Activated CD8-positive, alpha-beta memory T cell treated with anti-CD3 and anti-CD28 coated beads for 36 hours (primary cell): Measurements from ENCODE around the gene SPIRE2. TPM values are rescaled to one million over a fixed set of nuclear protein-coding genes. Genes with fewer than 3 reads are reported as not detected.
"Not testable (repeated sequence)": the region's sequence is repeated elsewhere in the genome, so short reads cannot be mapped to it uniquely, and the experiment has no call there.

Experiments used
- CTCF ChIA-PET: fragments of 350-600 bp; sonication (Branson Sonifier 250); formaldehyde crosslinking; loops from one replicate; lab custom pipeline; 2021; ENCODE audit warnings: antibody characterized with exemption; lab: Charles Lee
- POLR2A ChIA-PET: fragments of 350-600 bp; sonication (Branson Sonifier 250); formaldehyde crosslinking; loops from one replicate; lab custom pipeline; 2021; ENCODE audit warnings: antibody characterized with exemption; lab: Charles Lee
- total RNA-seq, 2 experiments: library from RNA; stranded (reverse); gene quantifications; one replicate each; pipeline ENCODE4 v1.2.3, GENCODE V29; 2021

The SPIRE2 gene
- total RNA-seq, 2 experiments from 2014 or later, result 0.57 to 0.78 TPM

DNA sequence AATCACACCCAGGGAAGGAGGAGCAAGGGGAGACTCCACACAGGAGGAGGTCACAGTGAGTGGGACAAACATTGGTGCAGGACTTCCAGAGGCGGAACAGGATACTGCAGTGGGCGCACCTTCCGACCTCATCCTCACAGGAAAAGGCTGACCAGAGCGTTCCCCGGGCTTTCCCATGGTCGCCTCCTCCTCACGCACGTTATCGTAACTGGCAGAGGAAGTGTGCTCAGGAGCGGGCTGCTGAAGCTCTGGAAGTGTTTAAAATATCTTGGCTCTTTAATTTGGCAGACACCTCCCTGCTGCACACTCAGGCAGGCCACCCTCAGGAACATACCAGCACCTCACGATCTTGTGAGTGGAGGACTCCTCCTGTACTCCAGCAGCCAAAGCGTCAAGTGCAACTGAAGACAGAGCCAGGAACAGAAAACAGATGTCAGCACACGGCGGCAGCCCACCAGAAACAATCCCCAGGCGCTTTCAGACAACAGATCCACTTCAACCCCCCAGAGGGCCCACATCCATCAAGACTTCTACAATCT is 29.4 kb upstream of the SPIRE2 start:
- POLR2A ChIA-PET, result no interaction called here
- CTCF ChIA-PET, result no interaction called here

DNA sequence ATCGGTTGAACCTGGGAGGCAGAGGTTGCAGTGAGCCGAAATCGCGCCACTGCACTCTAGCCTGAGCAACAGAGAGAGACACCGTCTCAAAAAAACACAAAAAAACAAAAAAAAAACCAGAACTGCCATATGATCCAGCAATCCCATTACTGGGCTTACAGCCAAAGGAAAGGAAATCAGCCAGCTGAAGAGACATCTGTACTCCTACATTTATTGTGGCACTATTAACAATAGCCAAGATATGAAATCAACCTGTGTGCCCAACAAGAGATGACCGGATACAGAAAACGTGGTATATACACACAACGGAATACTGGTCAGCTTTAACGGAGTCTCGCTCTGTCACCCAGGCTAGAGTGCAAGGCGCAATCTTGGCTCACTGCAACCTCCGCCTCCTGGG is 26.5 kb upstream of the SPIRE2 start:
- POLR2A ChIA-PET, result interaction anchor here (1.0 kb wide), 1 partner anchor 11 kb away, joined by 4 read pairs; no protein-coding TSS in a partner anchor
- CTCF ChIA-PET, result interaction anchor here (1.6 kb wide), 1 partner anchor 59 kb away, joined by 4 read pairs; no protein-coding TSS in a partner anchor

DNA sequence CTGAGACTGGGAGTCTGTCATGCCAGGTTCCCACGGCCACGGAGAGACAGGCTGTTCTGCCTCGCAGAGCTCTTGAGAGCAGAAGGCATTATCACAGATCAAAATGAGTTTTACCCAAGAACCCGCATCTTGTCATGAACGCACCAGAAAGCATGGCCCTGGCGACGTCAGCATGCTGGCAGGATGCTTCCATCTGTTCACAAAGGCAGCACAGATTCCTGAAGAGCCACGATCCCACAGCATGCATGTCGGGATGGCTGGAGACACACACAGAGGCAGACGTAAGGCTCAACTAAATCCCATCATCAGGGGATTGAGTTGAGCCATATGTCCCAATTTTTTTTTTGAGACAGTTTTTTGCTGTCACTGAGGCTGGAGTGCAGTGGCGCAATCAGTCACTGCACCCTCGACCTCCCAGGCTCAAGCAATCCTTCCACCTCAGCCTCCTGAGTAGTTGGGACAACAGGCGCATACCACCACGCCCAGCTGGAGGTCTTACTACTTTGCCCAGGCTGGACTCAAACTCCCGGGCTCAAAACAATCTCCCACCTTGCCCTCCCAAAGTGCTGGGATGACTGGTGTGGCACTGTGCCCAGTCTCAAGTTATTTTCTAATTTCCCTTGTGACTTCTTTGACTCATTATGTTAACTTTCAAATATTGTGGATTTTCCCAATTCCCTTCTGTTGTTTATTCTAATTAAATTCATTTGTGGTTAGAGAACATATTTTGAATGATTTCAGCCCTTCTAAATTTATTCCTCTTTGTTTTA is 23.0 kb upstream of the SPIRE2 start:
- POLR2A ChIA-PET, result no interaction called here
- CTCF ChIA-PET, result no interaction called here

DNA sequence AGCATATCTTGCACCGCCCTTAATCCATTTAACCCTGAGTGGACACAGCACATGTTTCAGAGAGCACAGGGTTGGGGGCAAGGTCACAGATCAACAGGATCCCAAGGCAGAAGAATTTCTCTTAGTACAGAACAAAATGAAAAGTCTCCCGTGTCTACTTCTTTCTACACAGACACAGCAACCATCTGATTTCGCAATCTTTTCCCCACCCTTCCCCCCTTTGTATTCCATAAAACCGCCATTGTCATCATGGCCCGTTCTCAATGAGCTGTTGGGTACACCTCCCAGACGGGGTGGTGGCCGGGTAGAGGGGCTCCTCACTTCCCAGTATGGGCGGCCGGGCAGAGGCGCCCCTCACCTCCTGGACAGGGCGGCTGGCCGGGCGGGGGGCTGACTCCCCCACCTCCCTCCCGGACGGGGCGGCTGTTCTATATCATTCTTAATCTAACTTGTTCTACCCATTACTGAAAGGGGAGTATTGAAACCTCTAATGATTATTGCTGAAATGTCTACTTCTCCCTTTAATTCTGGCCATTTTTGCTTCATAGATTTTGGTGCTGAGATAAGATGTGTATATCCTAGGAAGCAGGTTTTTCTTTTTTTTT is 21.6 kb upstream of the SPIRE2 start:
- POLR2A ChIA-PET, CTCF ChIA-PET: not testable (repeated sequence)

DNA sequence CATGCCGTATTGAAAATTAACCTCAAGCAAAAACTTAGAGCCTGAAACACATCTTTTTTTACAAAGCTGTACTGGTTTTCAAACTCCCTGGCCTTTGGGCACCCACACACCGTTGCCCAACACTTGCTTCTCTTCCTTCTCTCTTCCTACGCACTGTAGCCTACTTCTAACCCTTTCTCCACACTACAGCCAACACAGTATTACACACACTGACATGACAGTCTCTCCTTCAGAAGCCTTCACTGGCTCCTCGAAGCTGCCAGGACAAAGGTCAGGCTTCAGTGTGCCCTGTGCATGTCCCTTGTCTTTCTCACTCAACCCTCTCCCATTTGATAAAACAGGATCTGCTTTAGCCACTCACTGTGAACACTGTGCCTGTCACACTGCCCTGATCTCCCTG is 19.8 kb upstream of the SPIRE2 start:
- ChIA-PET CTCF (interaction anchor here (1.0 to 1.2 kb wide), 2 partner anchors 23 to 53 kb away, joined by 3 to 4 read pairs; no protein-coding TSS in a partner anchor), POLR2A (interaction anchor here (0.6 kb wide), 1 partner anchor 10 kb away, joined by 3 read pairs; no protein-coding TSS in a partner anchor)

DNA sequence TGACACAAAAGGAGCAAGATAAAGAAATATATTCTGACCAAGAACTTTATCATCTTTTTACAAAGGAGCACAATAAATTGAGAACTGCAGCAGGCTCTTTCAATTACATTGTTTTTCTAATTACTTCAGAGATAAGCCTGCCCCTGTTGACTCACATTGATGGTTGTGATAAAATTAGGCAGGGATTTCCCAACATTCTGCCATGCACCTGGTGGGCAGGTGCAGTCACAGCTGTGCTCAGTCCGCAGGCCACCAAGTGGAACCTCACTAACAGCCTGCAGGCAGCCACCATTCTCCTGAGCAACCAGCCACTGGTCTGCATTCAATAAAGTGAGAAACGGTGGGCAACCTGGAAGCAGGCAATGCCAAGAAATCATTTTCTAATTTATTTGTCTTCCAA is 17.0 kb upstream of the SPIRE2 start:
- CTCF ChIA-PET, result no interaction called here

DNA sequence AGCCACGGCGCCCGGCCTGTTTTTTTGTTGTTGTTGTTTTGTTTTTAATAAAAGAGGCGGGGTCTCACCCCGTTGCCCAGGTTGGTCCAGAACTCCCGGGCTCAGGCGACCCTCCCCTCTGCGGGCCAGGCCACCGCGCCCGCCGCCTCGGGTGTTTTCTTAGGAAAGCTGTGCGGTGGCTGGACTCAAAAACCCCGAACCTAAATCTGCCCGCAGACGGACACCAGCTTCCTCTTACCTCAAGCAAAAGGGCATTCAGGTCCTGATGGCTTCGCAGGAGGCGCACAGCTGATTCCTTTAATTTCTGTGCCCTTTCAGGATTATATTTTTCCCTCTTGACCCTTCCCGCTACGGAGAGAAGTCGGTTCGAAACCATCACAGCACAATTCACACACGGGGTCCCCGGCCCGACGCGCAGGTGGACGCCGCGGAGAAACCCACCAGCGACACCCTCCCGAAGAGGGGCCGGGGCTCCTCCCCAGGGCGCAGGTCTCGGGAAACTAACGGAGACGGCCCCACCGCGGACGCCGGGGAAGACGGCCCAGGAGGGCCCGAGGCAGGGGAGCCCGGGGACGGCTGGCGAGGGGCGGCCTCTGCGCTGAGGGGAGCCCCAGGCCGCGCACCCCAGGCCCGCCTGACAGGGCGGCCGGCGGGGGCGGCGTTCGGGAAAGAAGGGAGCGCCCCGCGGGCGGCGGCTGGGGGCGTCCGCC is 12.5 kb upstream of the SPIRE2 start:
- POLR2A ChIA-PET, result interaction anchor here (1.2 kb wide), 1 partner anchor 99 kb away, joined by 3 read pairs; no protein-coding TSS in a partner anchor
- CTCF ChIA-PET, result interaction anchor here (0.7 to 1.7 kb wide), 5 partner anchors 45 to 305 kb away, joined by 3 to 6 read pairs (median 5); no protein-coding TSS in a partner anchor

More for the DNA sequence above, 17.0 kb upstream of the SPIRE2 start:
- POLR2A ChIA-PET, result no interaction called here

DNA sequence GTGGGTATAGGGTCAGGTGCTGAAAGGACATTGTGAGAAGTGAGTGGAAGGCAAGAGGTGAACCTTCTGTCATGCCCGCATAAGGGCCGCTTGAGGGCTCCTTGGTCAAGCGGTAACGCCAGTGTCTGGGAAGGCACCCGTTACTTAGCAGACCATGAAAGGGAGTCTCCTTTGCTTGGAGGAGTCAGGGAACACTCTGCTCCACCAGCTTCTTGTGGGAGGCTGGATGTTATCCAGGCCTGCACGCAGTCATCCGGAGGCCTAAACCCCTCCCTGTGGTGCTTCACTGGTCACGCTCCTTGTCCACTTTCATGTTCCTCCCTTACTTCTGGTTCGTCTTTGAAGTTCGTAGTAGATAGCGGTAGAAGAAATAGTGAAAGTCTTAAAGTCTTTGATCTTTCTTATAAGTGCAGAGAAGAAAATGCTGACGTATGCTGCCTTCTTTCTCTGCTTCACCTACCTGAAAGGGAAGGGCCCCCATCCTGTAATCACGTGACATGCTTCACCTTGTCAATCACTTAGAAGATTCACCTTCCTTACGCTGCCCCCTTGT is 9.3 kb upstream of the SPIRE2 start:
- POLR2A ChIA-PET, result not testable (repeated sequence)
- CTCF ChIA-PET, result interaction anchor here (1.3 to 1.5 kb wide), 3 partner anchors 11 to 141 kb away, joined by 3 read pairs; no protein-coding TSS in a partner anchor

DNA sequence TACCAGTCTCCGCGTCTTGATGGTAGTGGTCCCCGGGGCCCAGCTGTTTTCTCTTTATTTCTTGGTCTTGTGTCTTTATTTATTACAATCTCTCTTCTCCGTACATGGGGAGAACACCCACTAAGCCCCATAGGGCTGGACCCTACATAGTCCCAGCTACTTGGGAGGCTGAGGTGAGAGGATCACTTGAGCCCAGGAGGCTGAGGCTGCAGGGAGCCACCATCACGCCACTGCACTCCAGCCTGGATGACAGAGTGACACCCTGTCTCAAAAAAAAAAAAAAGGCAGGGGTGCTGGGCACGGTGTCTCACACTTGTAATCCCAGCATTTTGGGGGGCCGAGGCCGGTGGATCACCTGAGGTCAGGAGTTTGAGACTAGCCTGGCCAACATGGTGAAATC is 8.8 kb upstream of the SPIRE2 start:
- POLR2A ChIA-PET, result not testable (repeated sequence)
- CTCF ChIA-PET, result interaction anchor here (1.3 kb wide), 1 partner anchor 141 kb away, joined by 3 read pairs; no protein-coding TSS in a partner anchor

DNA sequence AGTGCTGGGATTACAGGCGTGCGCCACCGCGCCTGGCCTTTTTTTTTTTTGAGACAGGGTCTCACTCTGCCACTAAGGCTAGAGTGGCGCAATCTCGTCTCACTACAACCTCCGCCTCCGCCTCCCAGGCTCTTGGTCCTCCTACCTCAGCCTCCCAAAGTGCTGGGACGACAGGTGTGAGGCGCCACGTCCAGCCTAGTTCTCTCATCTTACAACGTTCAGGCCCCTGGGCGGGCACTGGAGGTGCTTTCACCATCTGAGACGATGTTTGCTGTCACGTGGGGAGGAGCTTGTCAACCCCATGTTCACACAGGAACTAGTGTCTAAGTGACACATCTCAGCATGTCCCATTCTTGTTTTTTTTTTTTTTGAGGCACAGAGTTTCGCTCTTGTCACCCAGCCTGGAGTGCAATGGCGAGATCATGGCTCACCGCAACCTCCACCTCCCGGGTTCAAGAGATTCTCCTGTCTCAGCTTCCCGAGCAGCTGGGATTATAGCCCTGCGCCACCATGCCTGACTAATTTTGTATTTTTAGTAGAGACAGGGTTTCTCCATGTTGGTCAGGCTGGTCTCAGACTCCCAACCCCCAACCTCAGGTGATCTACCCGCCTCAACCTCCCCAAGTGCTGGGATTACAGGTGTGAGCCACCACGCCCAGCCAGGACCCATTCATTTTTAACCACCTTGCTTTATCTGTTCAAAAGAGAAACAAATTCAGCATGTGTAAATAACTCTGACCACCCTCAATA is 6.7 kb upstream of the SPIRE2 start:
- CTCF ChIA-PET, result interaction anchor here (0.7 kb wide), 1 partner anchor 385 kb away, joined by 3 read pairs; no protein-coding TSS in a partner anchor
- POLR2A ChIA-PET, result interaction anchor here (0.6 to 1.1 kb wide), 3 partner anchors 12 to 108 kb away, joined by 3 to 8 read pairs (median 4); no protein-coding TSS in a partner anchor

DNA sequence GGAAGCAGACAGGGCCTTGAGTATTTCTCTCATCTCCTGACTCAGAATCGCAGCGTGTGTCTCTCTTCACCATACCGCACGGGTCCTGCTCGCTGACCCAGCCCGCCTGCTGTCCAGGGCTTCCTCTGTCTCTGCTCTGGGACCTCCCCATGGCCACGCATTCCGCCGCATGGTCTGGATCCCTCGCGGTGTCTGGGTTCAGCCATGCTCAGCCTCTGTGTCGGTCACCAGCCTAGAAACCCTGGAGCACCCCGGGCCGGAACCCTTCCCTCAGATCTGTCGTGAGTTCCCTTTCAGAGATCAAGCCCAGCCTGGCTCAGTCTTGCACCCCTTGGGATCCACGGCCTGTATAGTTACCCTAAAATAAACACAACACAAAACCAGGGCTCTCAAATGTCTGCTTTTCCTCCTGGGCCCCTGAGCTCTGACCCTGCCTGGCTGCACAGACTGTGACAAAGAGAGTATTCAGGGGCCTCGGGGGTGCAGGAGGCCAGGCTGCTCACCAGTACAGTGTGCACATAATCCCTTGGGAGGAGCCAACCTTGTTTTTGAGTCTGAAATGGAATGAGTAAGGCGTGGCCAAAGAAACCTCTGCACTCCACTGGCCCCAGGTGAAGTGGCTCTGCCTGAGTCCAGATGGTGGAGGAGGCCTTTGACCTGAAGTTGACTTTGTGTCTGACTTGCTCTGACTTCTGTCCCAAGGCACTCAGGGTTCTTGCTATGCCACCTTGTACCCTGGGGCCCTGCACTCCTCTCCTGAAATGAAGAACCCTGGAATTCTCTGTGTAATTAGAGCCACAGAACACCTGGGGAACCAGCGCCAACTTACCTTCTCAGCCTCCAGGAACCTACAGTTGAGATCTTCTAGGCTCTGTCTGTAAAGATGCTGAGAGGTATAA is 5.8 kb upstream of the SPIRE2 start:
- ChIA-PET POLR2A (interaction anchor here (0.6 kb wide), 1 partner anchor 13 kb away, joined by 3 read pairs; no protein-coding TSS in a partner anchor), CTCF (interaction anchor here (1.5 kb wide), 1 partner anchor 38 kb away, joined by 5 read pairs; no protein-coding TSS in a partner anchor)

DNA sequence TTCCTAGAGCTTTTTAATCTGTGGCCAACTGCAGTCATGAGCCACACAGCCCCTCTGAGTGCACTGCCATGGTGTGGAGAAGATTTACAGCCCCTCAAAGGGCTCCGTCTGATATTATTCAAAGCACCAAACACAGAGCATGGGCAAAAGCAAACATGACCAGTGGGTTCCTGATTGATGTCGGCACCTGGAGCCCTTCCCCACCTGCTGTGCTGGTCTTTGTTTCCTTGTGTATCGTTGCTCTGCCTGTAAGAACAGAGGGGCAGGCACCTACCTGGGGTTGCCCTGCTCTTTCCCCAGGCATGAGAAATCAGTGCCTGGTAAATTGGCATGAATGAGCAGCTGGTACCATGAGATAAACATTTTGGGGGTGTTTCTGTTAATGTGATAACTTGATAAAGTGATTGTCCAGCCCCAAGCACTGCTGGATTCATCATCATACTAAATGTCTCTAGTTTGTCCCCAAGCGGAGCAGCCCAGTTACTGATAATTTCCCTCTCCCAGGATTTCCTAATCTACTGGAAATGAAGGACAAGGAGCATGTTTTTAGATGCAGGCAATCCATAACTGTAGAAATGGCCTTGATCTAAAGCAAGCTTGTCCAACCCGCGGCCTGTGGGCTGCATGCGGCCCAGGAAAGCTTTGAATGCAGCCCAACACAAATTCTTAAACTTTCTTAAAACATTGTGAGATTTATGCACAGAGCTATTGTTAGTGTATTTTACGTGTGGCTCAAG is 5.0 kb upstream of the SPIRE2 start:
- ChIA-PET CTCF (interaction anchor here (1.5 kb wide), 1 partner anchor 38 kb away, joined by 5 read pairs; no protein-coding TSS in a partner anchor), POLR2A (no interaction called here)

DNA sequence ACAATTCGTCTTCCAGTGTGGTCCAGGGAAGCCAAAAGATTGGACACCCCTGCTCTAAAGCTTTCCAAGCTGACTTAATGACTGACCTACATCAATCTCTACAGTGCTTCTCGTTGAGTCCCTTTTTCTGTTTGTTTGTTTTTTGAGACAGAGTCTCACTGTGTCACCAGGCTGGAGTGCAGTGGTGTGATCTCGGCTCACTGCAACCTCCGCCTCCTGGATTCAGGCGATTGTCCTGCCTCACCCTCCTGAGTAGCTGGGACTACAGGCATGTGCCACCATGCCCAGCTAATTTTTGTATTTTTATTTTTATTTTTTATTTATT is 4.5 kb upstream of the SPIRE2 start:
- CTCF ChIA-PET, result interaction anchor here (1.5 kb wide), 1 partner anchor 37 kb away, joined by 5 read pairs; no protein-coding TSS in a partner anchor
- POLR2A ChIA-PET, result not testable (repeated sequence)

DNA sequence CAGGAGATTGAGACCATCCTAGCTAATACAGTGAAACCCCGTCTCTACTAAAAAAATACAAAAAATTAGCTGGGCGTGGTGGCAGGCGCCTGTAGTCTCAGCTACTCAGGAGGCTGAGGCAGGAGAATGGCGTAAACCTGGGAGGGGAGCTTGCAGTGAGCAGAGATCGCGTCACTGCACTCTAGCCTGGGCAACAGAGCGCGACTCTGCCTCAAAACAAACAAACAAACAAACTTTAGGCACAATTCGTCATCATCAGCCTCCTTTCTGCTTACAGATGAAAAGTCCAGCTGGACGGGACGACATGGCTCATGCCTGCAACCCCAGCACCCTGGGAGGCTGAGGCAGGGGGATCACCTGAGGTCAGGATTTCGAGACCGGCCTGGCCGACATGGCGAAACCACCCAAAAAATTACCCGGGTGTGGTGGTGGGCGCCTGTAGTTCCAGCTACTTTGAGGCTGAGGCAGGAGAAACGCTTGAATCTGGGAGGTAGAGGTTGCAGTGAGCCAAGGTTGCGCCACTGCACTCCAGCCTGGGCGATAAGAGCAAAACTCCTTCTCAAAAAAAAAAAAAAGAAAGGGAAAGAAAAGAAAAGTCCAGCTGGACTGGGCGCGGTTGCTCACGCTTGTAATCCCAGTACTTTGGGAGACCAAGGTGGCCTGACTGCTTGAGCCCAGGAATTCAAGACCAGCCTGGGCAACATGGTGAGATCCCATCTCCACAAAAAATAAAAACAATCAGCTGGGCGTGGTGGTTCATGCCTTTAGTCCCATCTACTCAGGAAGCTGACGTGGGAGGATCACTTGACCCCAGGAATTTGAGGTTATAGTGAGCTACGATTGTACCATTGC is 1.5 kb upstream of the SPIRE2 start:
- POLR2A ChIA-PET, result no interaction called here
- CTCF ChIA-PET, result interaction anchor here (2.4 kb wide), 1 partner anchor 34 kb away, joined by 10 read pairs; no protein-coding TSS in a partner anchor

DNA sequence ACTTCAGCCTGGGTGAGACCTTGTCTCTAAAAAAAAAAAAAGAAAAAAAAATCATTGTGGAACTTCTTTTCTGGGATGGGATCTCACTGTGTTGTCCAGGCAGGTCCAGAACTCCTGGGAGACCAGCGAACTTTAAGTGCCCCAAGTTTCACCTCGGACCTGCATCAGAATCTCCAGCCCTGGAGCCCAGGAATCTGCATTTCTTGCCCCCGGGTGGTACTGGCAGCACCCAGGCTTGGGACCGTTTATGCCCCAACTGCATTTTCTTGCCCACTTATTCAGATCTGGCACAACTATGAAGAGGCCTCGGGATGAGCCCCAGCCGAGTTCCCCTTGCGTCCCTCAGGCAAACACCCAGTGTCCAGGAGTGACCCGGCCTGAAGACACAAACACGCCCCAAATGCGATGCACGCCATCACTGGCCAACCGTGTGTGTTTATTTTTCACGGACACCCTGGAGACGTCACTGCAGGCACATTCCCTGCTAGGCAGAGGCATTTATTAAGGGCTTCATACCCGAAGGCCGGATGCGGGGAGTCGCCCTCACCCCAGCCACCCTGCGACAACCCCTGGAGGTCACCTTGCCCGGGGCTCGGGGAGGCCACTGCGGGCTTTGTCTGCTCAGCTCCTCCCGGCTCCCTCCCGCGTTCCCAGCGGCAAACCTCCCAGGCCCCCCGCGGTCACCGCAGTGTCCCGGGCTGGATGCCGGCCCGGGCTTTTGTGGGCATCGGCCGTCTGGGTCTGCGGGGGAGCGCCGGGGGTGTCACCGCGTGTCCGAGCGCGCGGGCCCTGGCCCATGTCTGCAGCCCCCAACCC is 684 bp upstream of the SPIRE2 start:
- CTCF ChIA-PET, result interaction anchor here (2.4 kb wide), 1 partner anchor 33 kb away, joined by 10 read pairs; no protein-coding TSS in a partner anchor

More for the DNA sequence above, 684 bp upstream of the SPIRE2 start:
- POLR2A ChIA-PET, result no interaction called here
